GM10266 (cell line): ENCODE measurements around the gene NGF.

Experiments used
- DNase-seq: peaks from one replicate; pipeline ENCODE4 v3.0.0; 2012; ENCODE audit errors: extremely low spot score
- CTCF ChIP-seq: IDR thresholded peaks from 2 replicates; pipeline ENCODE4 v1.5.1; 2012; ENCODE audit warnings: mild to moderate bottlenecking, low read depth; ENCODE audit not compliant: control insufficient read depth, insufficient read depth; ENCODE audit errors: missing control alignments

NGF gene

GRCh38 chr1:115307661-115308060 is 30.4 kb downstream of the NGF start:
- no peak for TF ChIP-seq CTCF
- DNase-seq, result no peak

- TF ChIP-seq CTCF, result no peak
- DNase-seq, result no peak
Observed at GRCh38 chr1:115306146-115306545, 31.9 kb downstream of the NGF start.

- DNase-seq, result no peak
- no peak for TF ChIP-seq CTCF
Observed at GRCh38 chr1:115303364-115303763, 34.7 kb downstream of the NGF start.

GRCh38 chr1:115302390-115302961 is 35.6 kb downstream of the NGF start:
- no peak for TF ChIP-seq CTCF
- DNase-seq, result no peak

GRCh38 chr1:115301438-115302020 is 36.5 kb downstream of the NGF start:
- no peak for DNase-seq
- no peak for TF ChIP-seq CTCF

- DNase-seq, result no peak
- no peak for TF ChIP-seq CTCF
Observed at GRCh38 chr1:115300087-115300876, 37.8 kb downstream of the NGF start.

- TF ChIP-seq CTCF, result no peak
- DNase-seq, result no peak
Observed at GRCh38 chr1:115299266-115299665, 38.8 kb downstream of the NGF start.
